HepG2 (cell line): Measurements from ENCODE around the gene TRIM10.

Experiments
- BORCS8-MEF2B ChIP-seq: sonication (generic); formaldehyde crosslinking; IDR thresholded peaks from 2 replicates; pipeline ENCODE4 v1.8.0; 2022; ENCODE audit warnings: mild to moderate bottlenecking, missing genetic modification reagents
- NR3C1 ChIP-seq: sonication (generic); formaldehyde crosslinking; IDR thresholded peaks from 2 replicates; pipeline ENCODE4 v1.4.0; 2020; ENCODE audit warnings: missing genetic modification reagents
- ZNF674 ChIP-seq: sonication (generic); formaldehyde crosslinking; IDR thresholded peaks from 2 replicates; pipeline ENCODE4 v1.5.0; 2020; ENCODE audit warnings: low read depth, mild to moderate bottlenecking, missing genetic modification reagents

DNA sequence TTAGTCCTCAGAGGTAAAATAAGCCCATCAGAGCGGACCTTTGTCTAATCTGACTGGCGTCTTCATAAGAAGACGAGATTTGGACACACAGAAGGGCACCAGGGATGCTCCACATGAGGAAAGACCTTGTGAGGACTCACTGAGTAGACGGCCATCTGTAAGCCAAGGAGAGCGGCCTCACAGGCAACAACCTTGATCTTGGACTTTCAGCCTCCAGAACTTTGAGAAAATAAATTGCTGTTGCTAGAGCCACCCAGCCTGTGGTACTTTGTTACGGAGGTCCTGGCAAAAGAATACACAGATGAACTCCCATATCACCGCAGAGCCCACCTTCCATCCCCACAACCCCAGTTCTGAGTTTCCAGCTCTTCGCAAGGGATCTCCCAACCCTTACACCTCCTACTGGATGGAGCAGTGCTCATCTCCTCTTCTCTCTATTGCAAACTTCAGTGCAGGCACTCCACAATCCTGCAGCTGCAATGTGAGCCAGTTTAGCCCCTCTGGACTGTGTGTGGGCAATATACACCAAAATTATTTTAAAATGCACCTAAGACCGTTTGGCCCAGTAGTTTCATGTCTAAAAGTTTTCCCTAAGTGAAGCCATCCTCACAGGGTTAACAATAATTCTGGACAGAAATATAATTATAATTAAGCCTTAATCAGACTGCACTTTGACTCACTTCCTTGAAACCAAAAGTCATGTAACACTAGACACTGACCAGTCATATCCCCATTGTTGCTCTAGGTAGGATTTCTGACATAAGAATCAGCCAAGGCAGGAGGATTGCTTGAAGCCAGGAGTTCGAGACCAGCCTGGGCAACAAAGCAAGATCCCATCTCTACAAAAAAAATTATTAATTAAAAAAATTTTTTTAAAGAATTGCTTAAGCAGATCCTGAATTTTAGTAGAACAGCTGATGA is 39.3 kb downstream of the TRIM10 start:
- TF ChIP-seq ZNF674 (CRISPR knock-in tag) = no peak
- no peak for TF ChIP-seq BORCS8-MEF2B (CRISPR knock-in tag)
- TF ChIP-seq NR3C1 (CRISPR knock-in tag) = no peak
